Stomach (tissue), 9 donors: ENCODE results near the gene TRNP1. TPM values are rescaled to one million over a fixed set of nuclear protein-coding genes. Genes with fewer than 3 reads are reported as not detected.
A peak's percentile ranks its signal among the peaks of the same experiment; 100 is the strongest.

Experiments
- DNase-seq, 2 donors: peaks; one replicate each; pipeline versions ENCODE4 v3.0.0 to v3.0.0-alpha.2; 2013 to 2019
- H3K27ac ChIP-seq, 5 donors: fragments of 200-600 bp in 4 of 5; sonication (generic) in 4 of 5; one replicate each; pipeline ENCODE4 v1.5.1; 2013 to 2019; ENCODE audit warnings: mild to moderate bottlenecking in 1 of 5, moderate library complexity in 1 of 5
- H3K27me3 ChIP-seq, 3 donors: fragments of 200-600 bp; sonication (generic); one replicate each; pipeline ENCODE4 v1.5.1; 2017 to 2019; ENCODE audit warnings: mixed run types in 1 of 3
- H3K36me3 ChIP-seq, 4 donors: fragments of 200-600 bp; sonication (generic); 1 replicate in 3 of 4; 2 replicates in 1 of 4; pipeline ENCODE4 v1.5.1; 2016 to 2019
- H3K4me1 ChIP-seq, 4 donors: fragments of 200-600 bp; sonication (generic); one replicate each; pipeline ENCODE4 v1.5.1; 2016 to 2019
- H3K4me3 ChIP-seq, 4 donors: fragments of 200-600 bp; sonication (generic) in 3 of 4; one replicate each; pipeline ENCODE4 v1.5.1; 2016 to 2019; ENCODE audit warnings: mild to moderate bottlenecking in 1 of 4
- H3K9me3 ChIP-seq, 4 donors: fragments of 200-600 bp; sonication (generic); one replicate each; pipeline ENCODE4 v1.5.1; 2016 to 2019
- EP300 ChIP-seq: sonication (generic); formaldehyde crosslinking; IDR thresholded peaks from one replicate; pipeline ENCODE4 v1.6.1; 2017; ENCODE audit warnings: antibody characterized with exemption
- POLR2A ChIP-seq, 4 donors: fragments of 450-650 bp; IDR thresholded peaks; one replicate each; pipeline ENCODE4 v1.6.1; 2016; ENCODE audit warnings: antibody characterized with exemption in 4 of 4, control low read depth in 2 of 4, mild to moderate bottlenecking in 1 of 4, moderate library complexity in 1 of 4
- POLR2AphosphoS5 ChIP-seq, 3 donors: sonication (generic); formaldehyde crosslinking; IDR thresholded peaks; one replicate each; pipeline ENCODE4 v1.6.1; 2016; ENCODE audit warnings: antibody characterized with exemption in 3 of 3
- WGBS, 5 donors: extraction: QIAGEN DNeasy Blood & Tissue Kit in 3 of 5; methylation state at CpG; one replicate each; pipeline versions ENCODE4 v1.1.5 to v1.1.7; 2013 to 2018; 5-methylcytosine and 5-hydroxymethylcytosine counted together
- intact Hi-C: fragments of 100-400 bp; cut with DNase I; formaldehyde crosslinking; loops from one replicate; pipeline ENCODE4 v1.15.1; 2023; ENCODE audit warnings: low total_unique reads
- polyA plus RNA-seq, 3 donors: library from polyadenylated mRNA; stranded (reverse); fragments of 200-250 nt; gene quantifications; one replicate each; pipeline ENCODE4 v1.2.3, GENCODE V29; 2013
- total RNA-seq, 5 donors: library from RNA; depleted of rRNA; stranded (reverse); fragments of >200 nt; gene quantifications; one replicate each; pipeline versions ENCODE4 v1.1.0 to v1.2.3, GENCODE V29; 2014 to 2016
- TF ChIP-seq, protein P1 (sequence below), 7 experiments: fragments of 450-650 bp in 4 of 7; fragments of 200-600 bp in 3 of 7; sonication (generic) in 3 of 7; IDR thresholded peaks; one replicate each; pipeline ENCODE4 v1.5.1; 2016 to 2019; ENCODE audit warnings: antibody characterized with exemption in 7 of 7, control low read depth in 2 of 7, mild to moderate bottlenecking in 1 of 7
- donor health status: healthy with polysubstance abuse.
- donor health status: Bipolar disorder and iron deficiency.
- donor health status: healthy.

TRNP1 gene
- total and polyA plus RNA-seq, 8 donors, result 1.7 to 216 (median 107) TPM

DNA sequence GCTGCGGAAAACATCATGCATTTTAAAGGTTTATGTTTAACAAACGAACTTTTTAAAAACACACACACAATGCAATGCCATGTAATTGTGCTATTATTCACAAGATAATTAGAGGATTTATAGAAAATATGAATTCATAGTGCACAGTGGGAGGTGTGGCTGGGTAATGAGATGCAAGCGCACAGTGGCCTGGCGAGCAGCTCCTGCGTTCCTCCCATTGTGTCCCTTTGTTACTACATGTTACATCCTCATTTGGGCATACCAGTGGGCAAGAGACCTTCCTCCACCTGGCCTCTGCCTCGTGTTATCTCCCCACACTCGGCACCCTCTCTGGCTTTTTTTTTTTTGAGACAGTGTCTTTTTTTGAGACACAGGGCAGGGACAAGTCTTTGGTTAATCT lies 49.2 kb downstream of the TRNP1 start:
- intact Hi-C loops, result loop anchor here (10.0 kb wide), 1 partner anchor 48 kb away; the partner anchor contains the start of gene TRNP1
- no peaks in the 10 kb centered on the region for H3K27me3 ChIP-seq
- no peaks in the 10 kb centered on the region for H3K36me3 ChIP-seq
- WGBS, 5 donors, result 78 to 83% (median 80%) methylated on average over 7 of the region's 7 CpGs
- DNase-seq, result no peak
- H3K9me3 ChIP-seq, result no peaks in the 10 kb centered on the region
- H3K4me1 ChIP-seq, result peaks cover 4 to 24% (median 8%) of the 10 kb centered on the region in 4 donors
- TF ChIP-seq POLR2AphosphoS5 (IDR thresholded peaks at IDR 0.05) (no peak), EP300 (no peak), POLR2A (IDR thresholded peaks at IDR 0.05) (no peak)
- TF ChIP-seq, protein P1, sequence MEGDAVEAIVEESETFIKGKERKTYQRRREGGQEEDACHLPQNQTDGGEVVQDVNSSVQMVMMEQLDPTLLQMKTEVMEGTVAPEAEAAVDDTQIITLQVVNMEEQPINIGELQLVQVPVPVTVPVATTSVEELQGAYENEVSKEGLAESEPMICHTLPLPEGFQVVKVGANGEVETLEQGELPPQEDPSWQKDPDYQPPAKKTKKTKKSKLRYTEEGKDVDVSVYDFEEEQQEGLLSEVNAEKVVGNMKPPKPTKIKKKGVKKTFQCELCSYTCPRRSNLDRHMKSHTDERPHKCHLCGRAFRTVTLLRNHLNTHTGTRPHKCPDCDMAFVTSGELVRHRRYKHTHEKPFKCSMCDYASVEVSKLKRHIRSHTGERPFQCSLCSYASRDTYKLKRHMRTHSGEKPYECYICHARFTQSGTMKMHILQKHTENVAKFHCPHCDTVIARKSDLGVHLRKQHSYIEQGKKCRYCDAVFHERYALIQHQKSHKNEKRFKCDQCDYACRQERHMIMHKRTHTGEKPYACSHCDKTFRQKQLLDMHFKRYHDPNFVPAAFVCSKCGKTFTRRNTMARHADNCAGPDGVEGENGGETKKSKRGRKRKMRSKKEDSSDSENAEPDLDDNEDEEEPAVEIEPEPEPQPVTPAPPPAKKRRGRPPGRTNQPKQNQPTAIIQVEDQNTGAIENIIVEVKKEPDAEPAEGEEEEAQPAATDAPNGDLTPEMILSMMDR (IDR thresholded peaks at IDR 0.05), result no peak
- H3K4me3 ChIP-seq, result no peak overlapping the region
- no peak overlapping the region for H3K27ac ChIP-seq

DNA sequence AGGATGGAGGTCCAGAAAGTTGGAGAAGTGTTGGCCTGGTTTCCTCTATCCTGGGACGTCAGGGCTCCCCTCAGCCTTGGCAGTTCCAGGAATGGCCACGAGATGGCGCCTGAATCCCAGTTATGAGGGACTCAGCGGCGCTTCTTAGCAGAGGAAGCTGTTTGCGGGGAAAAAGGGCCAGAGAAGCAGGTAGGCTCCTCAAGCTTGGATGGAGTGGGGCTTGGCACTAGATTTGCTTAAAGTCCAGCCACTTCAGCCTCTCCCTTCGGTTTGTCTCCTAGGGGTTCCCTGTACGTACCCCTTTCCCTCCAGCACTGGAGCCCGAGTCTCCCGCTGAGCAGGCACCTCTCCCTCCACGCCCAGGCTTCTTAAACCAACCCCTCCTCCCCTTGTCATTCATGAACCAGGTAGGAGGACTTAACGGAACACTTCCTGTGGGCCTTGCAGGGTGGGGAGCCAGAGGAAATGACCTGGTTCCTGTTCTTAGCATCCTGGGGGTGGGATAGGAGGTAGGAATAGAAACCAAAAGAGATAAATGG lies 51.2 kb downstream of the TRNP1 start:
- Histone ChIP-seq H3K4me3 (peak overlapping the region in 1 of 4 donors; percentile 22), H3K27me3 (no peaks in the 10 kb centered on the region), H3K27ac (no peak overlapping the region), H3K9me3 (no peaks in the 10 kb centered on the region), H3K4me1 (peaks cover 4 to 24% (median 8%) of the 10 kb centered on the region in 4 donors), H3K36me3 (no peaks in the 10 kb centered on the region)
- intact Hi-C loops, result loop anchor here (5.0 to 10.0 kb wide), 2 partner anchors 50 to 53 kb away; partner anchors contain the start of gene TRNP1
- DNase-seq, result peak; percentile 94
- WGBS, 5 donors, result 7 to 15% (median 9%) methylated on average over 12 of the region's 12 CpGs
- TF ChIP-seq POLR2A (IDR thresholded peaks at IDR 0.05) (no peak), POLR2AphosphoS5 (IDR thresholded peaks at IDR 0.05) (peak in 1 of 3 donors; percentile 49)
- TF ChIP-seq, protein P1 (IDR thresholded peaks at IDR 0.05), result peak in 6 of 7 experiments; percentile 68 to 99 (median 99)

DNA sequence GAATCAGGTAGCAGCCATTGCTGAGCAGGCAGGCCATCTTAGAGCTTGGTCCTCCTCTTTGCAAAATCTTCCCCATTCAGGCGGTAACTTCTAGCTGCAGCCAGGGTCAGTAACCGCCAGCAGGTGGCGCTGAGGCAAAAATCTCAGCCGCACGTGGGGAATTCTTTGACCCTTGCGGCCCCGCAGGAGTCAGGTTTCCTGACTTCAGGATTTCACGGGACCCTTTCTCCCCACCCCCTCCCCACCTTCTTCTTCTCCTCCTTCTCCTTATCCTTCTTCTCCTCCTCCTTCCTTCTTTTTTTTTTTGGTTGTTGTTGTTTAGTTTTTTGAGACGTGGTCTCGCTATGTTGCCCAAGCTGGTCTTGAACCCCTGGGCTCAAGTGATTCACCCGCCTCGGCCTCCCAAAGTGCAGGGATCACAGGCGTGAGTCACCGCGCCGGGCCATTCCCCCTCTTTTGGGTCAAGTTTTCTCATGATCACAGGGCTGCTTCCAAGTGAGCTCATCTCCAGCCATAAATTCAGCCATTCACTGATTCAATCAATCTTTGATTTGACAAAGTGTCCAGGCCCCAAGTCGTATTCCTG lies 52.6 kb downstream of the TRNP1 start:
- 18 to 25% (median 23%) methylated on average over 17 of the region's 17 CpGs for WGBS, 5 donors
- TF ChIP-seq POLR2AphosphoS5 (IDR thresholded peaks at IDR 0.05), result peak in 1 of 3 donors; percentile 22
- TF ChIP-seq, protein P1 (IDR thresholded peaks at IDR 0.05), result peak in 5 of 7 experiments; percentile 57 to 91 (median 81)
- no peak for TF ChIP-seq POLR2A (IDR thresholded peaks at IDR 0.05)
- no peak for TF ChIP-seq EP300
- H3K27ac ChIP-seq, result no peak overlapping the region
- no peaks in the 10 kb centered on the region for H3K27me3 ChIP-seq
- intact Hi-C loops, result loop anchor here (5.0 to 10.0 kb wide), 2 partner anchors 51 kb away; partner anchors contain the start of gene TRNP1
- DNase-seq, result peak; percentile 69 to 88
- peaks cover 4 to 24% (median 8%) of the 10 kb centered on the region in 4 donors for H3K4me1 ChIP-seq
- no peak overlapping the region for H3K4me3 ChIP-seq
- no peaks in the 10 kb centered on the region for H3K36me3 ChIP-seq
- H3K9me3 ChIP-seq, result no peaks in the 10 kb centered on the region

DNA sequence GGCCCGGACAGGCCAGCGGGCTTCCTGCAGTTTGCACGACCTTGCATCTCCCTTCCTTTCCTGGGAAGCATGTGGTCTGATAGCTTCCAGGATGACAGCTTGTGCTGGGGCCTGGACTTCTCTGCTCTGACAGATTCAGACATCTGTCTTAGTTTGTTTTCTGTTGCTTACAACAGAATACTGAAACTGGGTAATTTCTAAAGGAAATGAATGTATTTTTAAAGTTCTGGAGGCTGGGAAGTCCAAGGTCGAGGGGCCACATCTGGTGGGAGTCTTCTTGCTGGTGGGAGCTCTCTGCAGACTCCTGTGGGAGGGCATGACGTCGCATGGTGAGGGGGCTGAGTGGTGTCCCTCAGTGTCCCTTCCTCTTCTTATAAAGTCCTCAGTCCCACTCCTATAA lies 54.4 kb downstream of the TRNP1 start:
- Histone ChIP-seq H3K4me3 (no peak overlapping the region), H3K9me3 (no peaks in the 10 kb centered on the region), H3K36me3 (no peaks in the 10 kb centered on the region), H3K4me1 (peaks cover 4 to 24% (median 8%) of the 10 kb centered on the region in 4 donors), H3K27ac (no peak overlapping the region), H3K27me3 (no peaks in the 10 kb centered on the region)
- intact Hi-C loops, result loop anchor here (5.0 to 10.0 kb wide), 2 partner anchors 49 to 53 kb away; partner anchors contain the start of gene TRNP1
- 70 to 82% (median 78%) methylated on average over 6 of the region's 6 CpGs for WGBS, 5 donors
- DNase-seq, result peak in 1 of 2 donors; percentile 50
- no peak for TF ChIP-seq EP300
- TF ChIP-seq POLR2AphosphoS5 (IDR thresholded peaks at IDR 0.05), result no peak
- TF ChIP-seq POLR2A (IDR thresholded peaks at IDR 0.05), result no peak
- TF ChIP-seq, protein P1 (IDR thresholded peaks at IDR 0.05), result no peak
